Panc1 (cell line): ENCODE measurements around the gene RBM10. TPM values are rescaled to one million over a fixed set of nuclear protein-coding genes. Genes with fewer than 3 reads are reported as not detected.

Experiments
- ATAC-seq: fragments of 200-7000 bp; cut with Tn5 transposase; 2 replicates; pipeline ENCODE4 v1.9.1; 2020; ENCODE audit warnings: mild to moderate bottlenecking, moderate library complexity
- BruUV-seq: library from RNA; stranded (reverse); fragments of 400-500 nt; replicated peaks from 2 replicates; lab custom pipeline; 2021; lab: Mats Ljungman, UMichigan
- CTCF ChIA-PET: fragments of 300-600 bp; sonication (Branson Sonifier 250); formaldehyde crosslinking; loops from one replicate; lab custom pipeline; 2022; ENCODE audit warnings: antibody characterized with exemption; lab: Charles Lee
- POLR2A ChIA-PET: fragments of 300-600 bp; sonication (Branson Sonifier 250); formaldehyde crosslinking; loops from one replicate; lab custom pipeline; 2022; ENCODE audit warnings: antibody characterized with exemption; lab: Charles Lee
- DNase-seq: peaks from one replicate; pipeline ENCODE4 v3.0.0-alpha.2; 2010; ENCODE audit warnings: low read depth, low spot score
- H3K27ac ChIP-seq: 2 replicates; pipeline ENCODE4 v1.5.1; 2011; ENCODE audit warnings: mild to moderate bottlenecking, low read length, inconsistent platforms
- H3K27me3 ChIP-seq: fragments of 200-500 bp; sonication (Bioruptor generic); 2 replicates; pipeline ENCODE4 v1.6.0; 2014; ENCODE audit warnings: low read length, inconsistent platforms; ENCODE audit not compliant: control insufficient read depth, insufficient read depth
- H3K36me3 ChIP-seq: fragments of 200-500 bp; sonication (Bioruptor generic); 2 replicates; pipeline ENCODE4 v1.5.1; 2014; ENCODE audit warnings: inconsistent platforms, mild to moderate bottlenecking, low read length, moderate library complexity; ENCODE audit not compliant: control insufficient read depth, insufficient read depth
- H3K4me1 ChIP-seq: 2 replicates; pipeline ENCODE4 v1.5.1; 2011; ENCODE audit warnings: inconsistent platforms, mild to moderate bottlenecking, low read length, moderate library complexity; ENCODE audit not compliant: control insufficient read depth, insufficient read depth
- H3K4me3 ChIP-seq, 2 experiments: 2 replicates each; pipeline ENCODE4 v1.5.1; 2011 to 2012; ENCODE audit warnings: low read depth in 2 of 2, low read length in 2 of 2, mild to moderate bottlenecking in 2 of 2, inconsistent platforms in 1 of 2, moderate library complexity in 1 of 2
- H3K9me3 ChIP-seq: fragments of 200-500 bp; sonication (Bioruptor generic); 2 replicates; pipeline ENCODE4 v1.5.1; 2014; ENCODE audit warnings: low read depth, mild to moderate bottlenecking, inconsistent platforms, low read length, moderate library complexity; ENCODE audit not compliant: control insufficient read depth, insufficient read depth
- POLR2AphosphoS5 ChIP-seq: IDR thresholded peaks from 2 replicates; pipeline ENCODE4 v1.6.1; 2012; ENCODE audit warnings: mild to moderate bottlenecking, low read depth, low read length, moderate library complexity
- SIN3A ChIP-seq: IDR thresholded peaks from 2 replicates; pipeline ENCODE4 v1.6.1; 2012; ENCODE audit warnings: low read depth, mild to moderate bottlenecking, low read length, moderate library complexity, borderline replicate concordance; ENCODE audit not compliant: insufficient read depth
- TCF7L2 ChIP-seq: IDR thresholded peaks from 2 replicates; pipeline ENCODE4 v1.6.1; 2011; ENCODE audit warnings: mild to moderate bottlenecking, low read depth, low read length, inconsistent platforms
- in situ Hi-C: cut with HindIII; loops from 2 replicates; pipeline ENCODE4 v1.10.0; 2016; ENCODE audit warnings: low sequenced_read_pairs, low pct_unique_long_range_greater_than_20kb
- intact Hi-C: fragments of 100-400 bp; cut with micrococcal nuclease; formaldehyde crosslinking; loops from one replicate; pipeline ENCODE4 v1.10.0; 2022; ENCODE audit not compliant: unreplicated experiment
- total RNA-seq: library from RNA; stranded (reverse); gene quantifications from one replicate; pipeline ENCODE4 v1.2.1, GENCODE V29; 2021; ENCODE audit not compliant: unreplicated experiment
- TF ChIP-seq, protein P1 (sequence below), 2 experiments: IDR thresholded peaks; 2 replicates each; pipeline ENCODE4 v1.6.1; 2011 to 2012; ENCODE audit warnings: low read depth in 2 of 2, control low read depth in 1 of 2, low read length in 1 of 2, mild to moderate bottlenecking in 1 of 2, moderate library complexity in 1 of 2; ENCODE audit not compliant: insufficient read depth in 1 of 2
- TF ChIP-seq, protein P2 (sequence below): fragments of 450-650 bp; IDR thresholded peaks from 2 replicates; pipeline ENCODE4 v1.5.1; 2017; ENCODE audit warnings: mild to moderate bottlenecking

RBM10 gene
- total RNA-seq, 1 experiment from 2014 or later, result 47.1 TPM

DNA sequence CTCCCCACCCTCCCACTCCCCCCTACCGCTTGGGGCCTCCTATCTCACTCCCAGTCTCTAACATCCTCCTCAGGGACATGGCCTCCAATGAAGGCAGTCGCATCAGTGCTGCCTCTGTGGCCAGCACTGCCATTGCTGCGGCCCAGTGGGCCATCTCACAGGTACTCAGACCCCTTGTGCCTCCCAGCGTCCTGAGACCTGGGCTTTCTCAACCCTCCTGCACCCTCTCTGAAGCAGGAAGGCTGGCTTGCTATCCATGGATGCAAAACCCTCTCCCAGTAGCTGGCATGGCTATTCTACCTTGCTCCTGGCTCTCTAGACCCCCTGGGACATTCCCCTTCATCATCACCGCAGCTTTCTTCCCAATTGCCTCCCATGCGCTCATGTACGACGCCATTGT lies 35.3 kb downstream of the RBM10 start:
- Histone ChIP-seq H3K4me1 (no peaks in the 10 kb centered on the region), H3K9me3 (no peaks in the 10 kb centered on the region), H3K27me3 (no peaks in the 10 kb centered on the region), H3K4me3 (no peak overlapping the region), H3K36me3 (peaks cover 3% of the 10 kb centered on the region), H3K27ac (no peak overlapping the region)
- ATAC-seq, result no peak
- TF ChIP-seq, protein P1, sequence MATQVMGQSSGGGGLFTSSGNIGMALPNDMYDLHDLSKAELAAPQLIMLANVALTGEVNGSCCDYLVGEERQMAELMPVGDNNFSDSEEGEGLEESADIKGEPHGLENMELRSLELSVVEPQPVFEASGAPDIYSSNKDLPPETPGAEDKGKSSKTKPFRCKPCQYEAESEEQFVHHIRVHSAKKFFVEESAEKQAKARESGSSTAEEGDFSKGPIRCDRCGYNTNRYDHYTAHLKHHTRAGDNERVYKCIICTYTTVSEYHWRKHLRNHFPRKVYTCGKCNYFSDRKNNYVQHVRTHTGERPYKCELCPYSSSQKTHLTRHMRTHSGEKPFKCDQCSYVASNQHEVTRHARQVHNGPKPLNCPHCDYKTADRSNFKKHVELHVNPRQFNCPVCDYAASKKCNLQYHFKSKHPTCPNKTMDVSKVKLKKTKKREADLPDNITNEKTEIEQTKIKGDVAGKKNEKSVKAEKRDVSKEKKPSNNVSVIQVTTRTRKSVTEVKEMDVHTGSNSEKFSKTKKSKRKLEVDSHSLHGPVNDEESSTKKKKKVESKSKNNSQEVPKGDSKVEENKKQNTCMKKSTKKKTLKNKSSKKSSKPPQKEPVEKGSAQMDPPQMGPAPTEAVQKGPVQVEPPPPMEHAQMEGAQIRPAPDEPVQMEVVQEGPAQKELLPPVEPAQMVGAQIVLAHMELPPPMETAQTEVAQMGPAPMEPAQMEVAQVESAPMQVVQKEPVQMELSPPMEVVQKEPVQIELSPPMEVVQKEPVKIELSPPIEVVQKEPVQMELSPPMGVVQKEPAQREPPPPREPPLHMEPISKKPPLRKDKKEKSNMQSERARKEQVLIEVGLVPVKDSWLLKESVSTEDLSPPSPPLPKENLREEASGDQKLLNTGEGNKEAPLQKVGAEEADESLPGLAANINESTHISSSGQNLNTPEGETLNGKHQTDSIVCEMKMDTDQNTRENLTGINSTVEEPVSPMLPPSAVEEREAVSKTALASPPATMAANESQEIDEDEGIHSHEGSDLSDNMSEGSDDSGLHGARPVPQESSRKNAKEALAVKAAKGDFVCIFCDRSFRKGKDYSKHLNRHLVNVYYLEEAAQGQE (IDR thresholded peaks at IDR 0.05; ENCODE audit: insufficient read depth in 1 of 2, low read depth in 2 of 2, low read length in 1 of 2), result no peak
- TF ChIP-seq TCF7L2 (no peak), POLR2AphosphoS5 (no peak), SIN3A (no peak)
- TF ChIP-seq, protein P2, sequence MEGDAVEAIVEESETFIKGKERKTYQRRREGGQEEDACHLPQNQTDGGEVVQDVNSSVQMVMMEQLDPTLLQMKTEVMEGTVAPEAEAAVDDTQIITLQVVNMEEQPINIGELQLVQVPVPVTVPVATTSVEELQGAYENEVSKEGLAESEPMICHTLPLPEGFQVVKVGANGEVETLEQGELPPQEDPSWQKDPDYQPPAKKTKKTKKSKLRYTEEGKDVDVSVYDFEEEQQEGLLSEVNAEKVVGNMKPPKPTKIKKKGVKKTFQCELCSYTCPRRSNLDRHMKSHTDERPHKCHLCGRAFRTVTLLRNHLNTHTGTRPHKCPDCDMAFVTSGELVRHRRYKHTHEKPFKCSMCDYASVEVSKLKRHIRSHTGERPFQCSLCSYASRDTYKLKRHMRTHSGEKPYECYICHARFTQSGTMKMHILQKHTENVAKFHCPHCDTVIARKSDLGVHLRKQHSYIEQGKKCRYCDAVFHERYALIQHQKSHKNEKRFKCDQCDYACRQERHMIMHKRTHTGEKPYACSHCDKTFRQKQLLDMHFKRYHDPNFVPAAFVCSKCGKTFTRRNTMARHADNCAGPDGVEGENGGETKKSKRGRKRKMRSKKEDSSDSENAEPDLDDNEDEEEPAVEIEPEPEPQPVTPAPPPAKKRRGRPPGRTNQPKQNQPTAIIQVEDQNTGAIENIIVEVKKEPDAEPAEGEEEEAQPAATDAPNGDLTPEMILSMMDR, result no peak
- ChIA-PET CTCF (no interaction called here), POLR2A (no interaction called here)
- in situ Hi-C loops, result no loop called here
- BruUV-seq, result no TSS peak
- DNase-seq, result no peak
- intact Hi-C loops, result no loop called here

DNA sequence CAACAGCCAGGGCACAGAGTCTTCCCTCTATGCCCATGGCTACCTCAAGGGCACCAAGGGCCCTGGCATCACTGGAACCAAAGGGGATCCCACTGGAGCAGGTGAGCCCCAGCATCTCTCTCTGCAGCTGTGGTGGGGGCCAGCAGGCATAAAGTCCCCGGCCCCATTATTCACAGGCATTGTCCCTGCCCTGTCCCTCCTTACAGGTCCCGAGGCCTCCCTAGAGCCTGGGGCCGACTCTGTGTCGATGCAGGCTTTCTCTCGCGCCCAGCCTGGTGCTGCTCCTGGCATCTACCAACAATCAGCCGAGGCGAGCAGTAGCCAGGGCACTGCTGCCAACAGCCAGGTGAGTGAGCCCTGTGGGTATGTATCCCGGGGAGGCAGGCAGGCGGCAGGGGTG lies 36.3 kb downstream of the RBM10 start:
- CTCF ChIA-PET, result no interaction called here
- in situ Hi-C loops, result no loop called here

More for the DNA sequence above, 36.3 kb downstream of the RBM10 start:
- H3K4me1 ChIP-seq, result no peaks in the 10 kb centered on the region
- TF ChIP-seq POLR2AphosphoS5, result no peak
- no peak for TF ChIP-seq SIN3A
- TF ChIP-seq, protein P1 (IDR thresholded peaks at IDR 0.05; ENCODE audit: insufficient read depth in 1 of 2, low read depth in 2 of 2, low read length in 1 of 2), result no peak
- TF ChIP-seq TCF7L2, result no peak
- TF ChIP-seq, protein P2, result no peak
- ATAC-seq, result no peak
- no peaks in the 10 kb centered on the region for H3K9me3 ChIP-seq
- H3K36me3 ChIP-seq, result peaks cover 6% of the 10 kb centered on the region
- no peak overlapping the region for H3K27ac ChIP-seq
- no TSS peak for BruUV-seq
- POLR2A ChIA-PET, result no interaction called here
- H3K4me3 ChIP-seq, result no peak overlapping the region
- no peaks in the 10 kb centered on the region for H3K27me3 ChIP-seq
- no peak for DNase-seq
- intact Hi-C loops, result no loop called here
